HUES48 (cell line): Measurements from ENCODE around the gene ZDHHC5.
"Not testable (repeated sequence)": the region's sequence is repeated elsewhere in the genome, so short reads cannot be mapped to it uniquely, and the experiment has no call there.

Experiments
- H3K27ac ChIP-seq: one replicate; pipeline ENCODE4 v1.7.0; 2013; ENCODE audit warnings: low read depth, low read length, inconsistent platforms
- H3K27me3 ChIP-seq: 2 replicates; pipeline ENCODE4 v1.6.1; 2013; ENCODE audit warnings: mild to moderate bottlenecking, low read length; ENCODE audit not compliant: control insufficient read depth, insufficient read depth
- H3K36me3 ChIP-seq: 2 replicates; pipeline ENCODE4 v1.6.1; 2013; ENCODE audit warnings: low read length; ENCODE audit not compliant: control insufficient read depth, insufficient read depth
- H3K4me1 ChIP-seq: 2 replicates; pipeline ENCODE4 v1.6.1; 2013; ENCODE audit warnings: mild to moderate bottlenecking, low read length; ENCODE audit not compliant: control insufficient read depth, insufficient read depth
- H3K4me3 ChIP-seq: 2 replicates; pipeline ENCODE4 v1.5.1; 2013; ENCODE audit warnings: mild to moderate bottlenecking, low read depth, low read length
- H3K9ac ChIP-seq: 2 replicates; pipeline ENCODE4 v1.6.1; 2013; ENCODE audit warnings: mild to moderate bottlenecking, low read depth, low read length, moderate library complexity
- H3K9me3 ChIP-seq: 2 replicates; pipeline ENCODE4 v1.6.1; 2013; ENCODE audit warnings: low read length; ENCODE audit not compliant: control insufficient read depth, insufficient read depth

ZDHHC5 gene

DNA sequence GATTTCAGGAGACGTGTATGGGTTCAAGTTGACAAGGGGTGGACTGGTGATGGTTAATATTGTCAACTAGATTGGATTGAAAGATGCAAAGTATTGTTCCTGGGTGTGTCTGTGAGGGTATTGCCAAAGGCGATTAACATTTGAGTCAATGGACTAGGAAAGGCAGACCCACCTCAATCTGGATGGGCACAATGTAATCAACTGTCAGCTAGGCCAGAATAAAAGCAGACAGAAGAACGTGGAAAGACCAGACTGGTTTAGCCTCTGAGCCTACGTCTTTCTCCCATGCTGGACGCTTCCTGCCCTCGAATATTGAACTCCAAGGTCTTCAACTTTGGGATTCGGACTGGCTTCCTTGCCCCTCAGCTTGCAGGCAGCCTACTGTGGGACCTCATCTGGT is 16.5 kb upstream of the ZDHHC5 start:
- Histone ChIP-seq H3K27me3 (peaks cover 19% of the 10 kb centered on the region), H3K4me3 (no peak overlapping the region), H3K9ac (no peak overlapping the region), H3K9me3 (no peaks in the 10 kb centered on the region), H3K27ac (no peak overlapping the region), H3K4me1 (peaks cover 44% of the 10 kb centered on the region), H3K36me3 (no peaks in the 10 kb centered on the region)

DNA sequence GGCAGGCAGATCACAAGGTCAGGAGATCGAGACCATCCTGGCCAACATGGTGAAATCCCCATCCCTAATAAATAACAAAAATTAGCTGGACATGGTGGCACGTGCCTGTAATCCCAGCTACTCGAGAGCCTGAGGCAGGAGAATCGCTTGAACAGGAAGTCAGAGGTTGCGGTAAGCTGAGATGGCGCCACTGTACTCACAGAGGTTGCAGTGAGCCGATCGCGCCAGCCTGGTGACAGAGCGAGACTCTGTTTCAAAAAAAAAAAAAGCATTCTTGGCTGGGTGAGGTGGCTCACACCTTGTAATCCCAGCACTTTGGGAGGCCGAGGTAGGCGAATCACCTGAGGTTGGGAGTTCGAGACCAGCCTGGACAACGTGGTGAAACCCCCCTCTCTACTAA is 15.7 kb upstream of the ZDHHC5 start:
- Histone ChIP-seq H3K4me1 (peaks cover 35% of the 10 kb centered on the region), H3K27me3 (peaks cover 19% of the 10 kb centered on the region)
- H3K4me3 ChIP-seq, H3K9me3 ChIP-seq, H3K9ac ChIP-seq, H3K36me3 ChIP-seq, H3K27ac ChIP-seq: not testable (repeated sequence)

DNA sequence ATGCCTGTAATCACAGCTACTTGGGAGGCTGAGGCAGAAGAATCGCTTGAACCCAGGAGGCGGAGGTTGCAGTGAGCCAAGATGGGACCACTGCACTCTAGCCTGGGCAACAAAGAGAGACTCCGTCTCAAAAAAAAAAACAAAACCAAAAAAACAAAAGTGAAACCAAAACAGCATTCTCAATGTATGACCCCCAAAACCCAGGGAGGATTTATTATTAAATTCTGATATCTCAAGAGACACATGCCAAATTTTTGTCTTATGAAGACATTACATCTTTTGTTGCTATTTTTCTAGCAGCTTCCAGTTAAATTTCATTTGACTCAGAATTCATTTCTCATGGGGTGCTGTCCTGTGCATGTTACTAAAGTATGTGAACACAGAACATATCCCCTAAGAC is 15.3 kb upstream of the ZDHHC5 start:
- H3K27ac ChIP-seq: no peak overlapping the region
- H3K9ac ChIP-seq: no peak overlapping the region

DNA sequence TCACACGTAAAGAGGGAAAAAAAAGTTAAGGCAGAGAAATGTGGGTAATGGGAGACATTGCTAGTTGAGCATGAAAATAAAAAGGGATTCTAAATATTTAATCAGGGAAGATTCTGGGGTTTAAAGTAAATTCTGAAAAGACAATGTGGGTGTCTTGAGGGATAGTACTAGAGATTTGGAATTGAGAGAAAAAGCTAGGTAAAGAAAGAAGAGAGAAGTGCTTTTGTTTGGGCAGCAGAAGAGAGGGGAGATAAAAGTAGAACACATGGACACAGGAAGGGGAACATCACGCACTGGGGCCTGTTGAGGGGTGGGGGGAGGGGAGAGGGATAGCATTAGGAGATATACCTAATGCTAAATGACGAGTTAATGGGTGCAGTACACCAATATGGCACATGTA is 14.8 kb upstream of the ZDHHC5 start:
- no peak overlapping the region for H3K9ac ChIP-seq
- no peaks in the 10 kb centered on the region for H3K36me3 ChIP-seq
- H3K9me3 ChIP-seq: no peaks in the 10 kb centered on the region
- H3K4me1 ChIP-seq: peaks cover 26% of the 10 kb centered on the region
- H3K27me3 ChIP-seq: peaks cover 19% of the 10 kb centered on the region
- H3K27ac ChIP-seq: no peak overlapping the region
- H3K4me3 ChIP-seq: no peak overlapping the region

More for the DNA sequence above, 15.3 kb upstream of the ZDHHC5 start:
- Histone ChIP-seq H3K4me3 (no peak overlapping the region), H3K27me3 (peaks cover 19% of the 10 kb centered on the region), H3K4me1 (peaks cover 31% of the 10 kb centered on the region), H3K36me3 (no peaks in the 10 kb centered on the region), H3K9me3 (no peaks in the 10 kb centered on the region)

DNA sequence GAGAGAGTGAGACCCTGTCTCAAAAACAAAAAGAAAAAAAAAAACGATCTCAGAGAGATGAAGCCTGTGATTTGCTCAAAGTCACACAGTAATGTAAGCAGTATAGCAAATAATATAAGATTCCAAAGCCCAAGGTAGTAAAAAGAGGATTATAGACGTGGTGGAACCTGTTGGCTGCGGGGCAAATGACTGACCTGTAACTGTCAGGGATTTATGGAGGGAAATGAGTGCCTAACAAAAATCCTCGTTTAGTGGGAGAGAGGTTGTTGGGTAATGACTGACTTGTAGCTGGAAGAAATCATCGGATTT is 11.1 kb upstream of the ZDHHC5 start:
- Histone ChIP-seq H3K4me1 (peaks cover 6% of the 10 kb centered on the region), H3K4me3 (peak overlapping the region; percentile 91), H3K27me3 (peaks cover 10% of the 10 kb centered on the region), H3K36me3 (peaks cover 27% of the 10 kb centered on the region), H3K9me3 (no peaks in the 10 kb centered on the region), H3K9ac (peak overlapping the region; percentile 53; the same call in 1 of the 2 replicates), H3K27ac (peak overlapping the region; percentile 77)

DNA sequence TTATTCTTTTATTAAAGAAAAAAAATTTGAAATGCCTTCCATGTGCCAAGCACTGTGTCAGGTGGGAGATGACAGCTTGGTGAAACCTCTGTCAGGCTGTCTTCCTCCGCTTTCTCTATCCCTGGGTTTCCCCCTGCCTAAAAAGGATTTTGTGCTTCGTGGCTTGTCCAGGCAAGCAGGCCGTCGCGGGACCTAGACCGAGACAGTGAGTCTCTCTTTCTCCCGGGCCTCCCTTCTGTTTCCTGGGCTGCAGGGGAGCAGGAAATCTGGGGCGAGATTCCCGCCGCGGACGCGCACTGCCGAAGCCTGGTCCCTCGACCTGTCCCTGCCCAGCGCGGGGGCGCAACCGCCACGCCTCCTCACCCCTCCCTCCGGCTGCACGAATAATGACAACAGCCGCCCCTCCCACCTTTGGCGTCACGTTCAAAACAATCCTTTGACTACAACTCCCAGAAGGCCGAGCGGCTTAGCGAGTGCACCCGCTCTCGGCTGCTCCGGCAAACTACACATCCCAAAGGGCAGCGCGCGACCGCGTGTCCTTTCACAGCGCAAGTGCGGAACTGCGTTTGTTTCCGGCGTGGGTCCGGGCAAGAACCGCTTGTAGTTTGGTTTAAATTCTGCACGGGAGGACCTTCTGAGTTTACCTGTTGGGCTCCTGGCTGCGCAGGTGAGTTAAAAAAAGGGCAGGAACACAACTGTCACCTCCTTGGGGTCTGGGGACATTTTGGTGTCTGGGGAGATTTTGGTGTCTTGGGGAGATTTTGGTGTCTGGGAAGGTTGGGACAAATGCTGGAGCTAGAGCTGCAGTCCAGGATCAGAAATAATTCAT is 10.5 kb upstream of the ZDHHC5 start, which contains the start of gene CLP1:
TSS of gene CLP1 (plus strand) at position 569 of the 829 bp plus-strand sequence. CDS start 1,715 bp downstream, outside the sequence.
- H3K27ac ChIP-seq: peak within 1 kb of the TSS; percentile 77
- peaks cover 30% of the 10 kb centered on the region for H3K36me3 ChIP-seq
- peaks cover 5% of the 10 kb centered on the region for H3K27me3 ChIP-seq
- peak within 1 kb of the TSS; percentile 91 for H3K4me3 ChIP-seq
- peaks cover 6% of the 10 kb centered on the region for H3K4me1 ChIP-seq
- H3K9me3 ChIP-seq: no peaks in the 10 kb centered on the region
- H3K9ac ChIP-seq: peak within 1 kb of the TSS; percentile 74

DNA sequence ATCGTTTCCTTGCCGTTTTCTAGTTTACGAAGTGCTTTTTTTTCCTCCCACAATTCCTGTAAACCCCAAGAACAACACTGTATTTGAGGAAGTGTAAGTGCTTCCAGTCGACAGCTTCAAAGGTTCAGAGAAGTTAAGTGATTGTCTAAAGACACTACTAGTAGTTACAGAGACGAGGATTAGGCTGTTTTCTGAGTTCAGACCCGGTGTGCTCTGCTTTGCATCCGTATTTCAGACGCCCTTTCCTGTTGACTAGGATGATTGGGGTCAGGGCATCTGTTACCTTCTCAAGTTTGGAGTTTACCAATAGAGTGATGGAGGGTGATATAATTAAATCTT is 9.9 kb upstream of the ZDHHC5 start:
- Histone ChIP-seq H3K36me3 (peaks cover 30% of the 10 kb centered on the region), H3K9ac (peak overlapping the region; percentile 74), H3K4me3 (peak overlapping the region; percentile 91), H3K9me3 (no peaks in the 10 kb centered on the region), H3K27me3 (peaks cover under 1% of the 10 kb centered on the region), H3K27ac (peak overlapping the region; percentile 53), H3K4me1 (peaks cover 3% of the 10 kb centered on the region)

DNA sequence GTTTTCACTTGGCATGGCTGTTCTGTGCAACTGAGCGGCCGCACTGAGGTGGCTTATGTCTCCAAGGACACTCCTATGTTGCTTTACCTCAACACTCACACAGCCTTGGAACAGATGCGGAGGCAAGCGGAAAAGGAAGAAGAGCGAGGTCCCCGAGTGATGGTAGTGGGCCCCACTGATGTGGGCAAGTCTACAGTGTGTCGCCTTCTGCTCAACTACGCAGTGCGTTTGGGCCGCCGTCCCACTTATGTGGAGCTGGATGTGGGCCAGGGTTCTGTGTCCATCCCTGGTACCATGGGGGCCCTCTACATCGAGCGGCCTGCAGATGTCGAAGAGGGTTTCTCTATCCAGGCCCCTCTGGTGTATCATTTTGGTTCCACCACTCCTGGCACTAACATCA is 8.2 kb upstream of the ZDHHC5 start:
- no peak overlapping the region for H3K4me3 ChIP-seq
- H3K27me3 ChIP-seq: no peaks in the 10 kb centered on the region; the same call in 1 of the 2 replicates
- H3K36me3 ChIP-seq: peaks cover 30% of the 10 kb centered on the region

DNA sequence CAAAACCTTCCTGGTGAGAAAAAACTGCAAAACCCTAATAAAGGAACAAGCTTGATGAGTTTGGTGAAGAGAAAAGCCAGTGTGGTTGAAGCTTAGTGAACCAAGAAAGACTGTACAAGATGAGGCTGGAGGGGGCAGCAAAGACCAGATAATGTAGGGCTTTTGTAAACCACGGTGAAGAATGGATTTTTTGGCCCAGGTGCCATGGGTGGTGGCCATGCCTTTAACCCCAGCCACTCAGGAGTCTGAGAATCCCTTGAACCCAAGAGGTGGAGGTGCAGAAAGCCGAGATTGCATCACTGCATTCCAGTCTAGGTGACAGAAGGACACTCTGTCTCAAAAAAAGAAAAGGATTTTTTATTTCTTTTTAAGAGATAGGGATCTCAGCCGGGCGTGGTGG is 5.0 kb upstream of the ZDHHC5 start:
- no peaks in the 10 kb centered on the region for H3K27me3 ChIP-seq
- no peaks in the 10 kb centered on the region for H3K9me3 ChIP-seq
- no peaks in the 10 kb centered on the region for H3K4me1 ChIP-seq
- peaks cover 30% of the 10 kb centered on the region for H3K36me3 ChIP-seq
- no peak overlapping the region for H3K4me3 ChIP-seq
- H3K9ac ChIP-seq: no peak overlapping the region
- no peak overlapping the region for H3K27ac ChIP-seq

More for the DNA sequence above, 8.2 kb upstream of the ZDHHC5 start:
- Histone ChIP-seq H3K9ac (no peak overlapping the region), H3K4me1 (no peaks in the 10 kb centered on the region), H3K27ac (no peak overlapping the region), H3K9me3 (no peaks in the 10 kb centered on the region)

DNA sequence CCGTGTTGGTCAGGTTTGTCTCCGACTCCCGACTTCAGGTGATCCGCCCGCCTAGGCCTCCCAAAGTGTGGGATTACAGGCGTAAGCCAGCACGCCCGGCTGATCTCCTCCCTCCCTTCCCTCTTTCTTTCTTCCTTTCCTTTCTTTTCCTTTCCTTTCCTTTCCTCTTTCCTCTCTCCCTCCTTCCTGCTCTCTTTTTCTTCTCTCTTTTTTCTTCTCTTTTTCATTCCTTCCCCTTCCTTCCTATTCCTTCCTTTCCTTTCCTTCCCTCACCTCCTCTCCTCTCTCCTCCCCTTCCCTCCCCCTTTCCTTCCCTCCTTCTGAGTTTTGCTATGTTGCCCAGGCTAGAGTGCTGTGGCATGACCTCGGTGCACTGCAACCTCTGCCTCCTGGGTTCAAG is 3.9 kb upstream of the ZDHHC5 start:
- Histone ChIP-seq H3K27me3 (no peaks in the 10 kb centered on the region), H3K4me3 (no peak overlapping the region), H3K36me3 (peaks cover 30% of the 10 kb centered on the region), H3K27ac (no peak overlapping the region), H3K9me3 (no peaks in the 10 kb centered on the region), H3K4me1 (no peaks in the 10 kb centered on the region; the same call in 1 of the 2 replicates), H3K9ac (no peak overlapping the region)

DNA sequence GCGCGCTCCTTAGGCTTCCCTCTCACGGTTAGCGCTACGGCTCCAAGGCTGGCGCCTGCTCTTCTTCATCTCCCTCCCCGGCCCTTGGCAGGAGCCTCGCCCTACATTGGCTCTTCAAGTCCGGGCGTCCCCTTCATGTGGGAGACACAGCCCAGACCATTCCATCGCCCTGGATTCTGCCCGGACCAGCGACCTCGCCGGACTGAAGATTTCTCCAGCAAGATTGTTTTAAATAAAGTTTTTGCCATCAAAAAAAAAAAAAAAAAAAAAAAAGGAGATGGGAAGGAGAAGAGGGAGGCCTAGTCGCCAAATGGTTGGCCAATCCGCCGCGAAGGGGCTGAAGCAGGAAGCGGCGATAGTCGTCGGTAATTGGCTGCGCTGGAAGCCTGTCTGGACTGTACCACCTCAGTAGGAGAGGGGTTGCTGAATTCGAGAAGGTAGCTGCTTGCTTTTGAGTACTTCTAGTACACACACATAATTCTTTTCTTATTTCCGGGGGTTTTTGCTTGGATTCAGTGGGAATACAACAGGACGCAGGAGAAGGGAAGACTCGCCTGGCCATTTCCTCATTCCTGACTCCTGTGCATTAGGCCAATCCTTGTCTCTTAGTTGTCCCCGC is 688 bp upstream of the ZDHHC5 start:
- no peaks in the 10 kb centered on the region for H3K27me3 ChIP-seq
- H3K27ac ChIP-seq: peak overlapping the region; percentile 94
- peaks cover 10% of the 10 kb centered on the region for H3K36me3 ChIP-seq
- H3K4me3 ChIP-seq: peak overlapping the region; percentile 94
- H3K9ac ChIP-seq: peak overlapping the region; percentile 100
- H3K9me3 ChIP-seq: no peaks in the 10 kb centered on the region
- no peaks in the 10 kb centered on the region; the same call in 1 of the 2 replicates for H3K4me1 ChIP-seq
